ENCODE results near the gene PHF21A. TPM values are rescaled to one million over a fixed set of nuclear protein-coding genes. Genes with fewer than 3 reads are reported as not detected.
A peak's percentile ranks its signal among the peaks of the same experiment; 100 is the strongest.

PHF21A gene
- total RNA-seq, 1 donor from 2014 or later, result 69.3 TPM

DNA sequence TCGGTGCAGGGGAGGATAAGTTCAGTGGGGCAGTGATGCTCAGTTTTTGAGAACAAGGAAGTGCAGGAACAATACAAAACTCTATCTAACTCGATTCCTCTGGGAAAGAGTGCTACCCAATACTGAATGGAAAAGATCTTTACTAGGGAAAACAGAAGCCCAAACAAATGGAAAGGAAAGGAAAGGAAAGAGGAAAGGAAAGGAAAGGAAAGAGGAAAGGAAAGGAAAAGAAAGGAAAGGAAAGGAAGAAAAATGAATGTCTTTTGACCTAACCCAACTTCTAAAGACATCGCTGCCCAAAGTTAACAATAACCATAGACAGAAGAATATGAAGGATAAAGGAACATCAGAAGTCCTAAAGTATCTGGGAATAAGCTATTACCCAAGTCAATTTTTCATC lies 41.6 kb downstream of the PHF21A start:
- H3K4me3 Mint-ChIP-seq (ENCODE audit: unreplicated experiment), result no peak overlapping the region
- H3K27ac Mint-ChIP-seq (ENCODE audit: unreplicated experiment), result no peak overlapping the region
- H3K36me3 Mint-ChIP-seq (ENCODE audit: low read depth, unreplicated experiment), result peaks cover 7% of the 10 kb centered on the region
- H3K27me3 ChIP-seq (ENCODE audit: insufficient read depth, low read length), result no peaks in the 10 kb centered on the region
- no peak overlapping the region for H3K27ac ChIP-seq (ENCODE audit: low read depth, low read length)
- FAIRE-seq (no peak), DNase-seq (ENCODE audit: low read depth) (no peak)
- H3K4me1 ChIP-seq (ENCODE audit: insufficient read depth, low read length), result peaks cover 4% of the 10 kb centered on the region
- TF ChIP-seq, protein P1, sequence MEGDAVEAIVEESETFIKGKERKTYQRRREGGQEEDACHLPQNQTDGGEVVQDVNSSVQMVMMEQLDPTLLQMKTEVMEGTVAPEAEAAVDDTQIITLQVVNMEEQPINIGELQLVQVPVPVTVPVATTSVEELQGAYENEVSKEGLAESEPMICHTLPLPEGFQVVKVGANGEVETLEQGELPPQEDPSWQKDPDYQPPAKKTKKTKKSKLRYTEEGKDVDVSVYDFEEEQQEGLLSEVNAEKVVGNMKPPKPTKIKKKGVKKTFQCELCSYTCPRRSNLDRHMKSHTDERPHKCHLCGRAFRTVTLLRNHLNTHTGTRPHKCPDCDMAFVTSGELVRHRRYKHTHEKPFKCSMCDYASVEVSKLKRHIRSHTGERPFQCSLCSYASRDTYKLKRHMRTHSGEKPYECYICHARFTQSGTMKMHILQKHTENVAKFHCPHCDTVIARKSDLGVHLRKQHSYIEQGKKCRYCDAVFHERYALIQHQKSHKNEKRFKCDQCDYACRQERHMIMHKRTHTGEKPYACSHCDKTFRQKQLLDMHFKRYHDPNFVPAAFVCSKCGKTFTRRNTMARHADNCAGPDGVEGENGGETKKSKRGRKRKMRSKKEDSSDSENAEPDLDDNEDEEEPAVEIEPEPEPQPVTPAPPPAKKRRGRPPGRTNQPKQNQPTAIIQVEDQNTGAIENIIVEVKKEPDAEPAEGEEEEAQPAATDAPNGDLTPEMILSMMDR (IDR thresholded peaks at IDR 0.05; ENCODE audit: insufficient read depth, low read depth, low read length), result no peak
- TF ChIP-seq EZH2 (IDR thresholded peaks at IDR 0.05; ENCODE audit: insufficient read depth, low read length), result no peak
- H3K79me2 ChIP-seq (ENCODE audit: insufficient read depth, low read length), result no peaks in the 10 kb centered on the region
- peaks cover 7% of the 10 kb centered on the region for H4K20me1 ChIP-seq (ENCODE audit: insufficient read depth, low read length)
- H3K9me3 ChIP-seq (ENCODE audit: insufficient read depth, low read depth, low read length), result no peaks in the 10 kb centered on the region
- peaks cover 5% of the 10 kb centered on the region for H3K4me1 Mint-ChIP-seq (ENCODE audit: low read depth, unreplicated experiment)
- no peak overlapping the region for H3K4me2 ChIP-seq (ENCODE audit: low read length)
- H3K9ac ChIP-seq (ENCODE audit: low read length), result no peak overlapping the region
- no peaks in the 10 kb centered on the region for H3K27me3 Mint-ChIP-seq (ENCODE audit: low read depth, unreplicated experiment)
- no peaks in the 10 kb centered on the region for H3K9me3 Mint-ChIP-seq (ENCODE audit: unreplicated experiment)
- peaks cover 3% of the 10 kb centered on the region for H3K36me3 ChIP-seq (ENCODE audit: insufficient read depth, low read length)
- H2AFZ ChIP-seq (ENCODE audit: low read depth, low read length), result no peak overlapping the region
- H3K4me3 ChIP-seq (ENCODE audit: insufficient read depth, low read depth, low read length), result no peak overlapping the region

DNA sequence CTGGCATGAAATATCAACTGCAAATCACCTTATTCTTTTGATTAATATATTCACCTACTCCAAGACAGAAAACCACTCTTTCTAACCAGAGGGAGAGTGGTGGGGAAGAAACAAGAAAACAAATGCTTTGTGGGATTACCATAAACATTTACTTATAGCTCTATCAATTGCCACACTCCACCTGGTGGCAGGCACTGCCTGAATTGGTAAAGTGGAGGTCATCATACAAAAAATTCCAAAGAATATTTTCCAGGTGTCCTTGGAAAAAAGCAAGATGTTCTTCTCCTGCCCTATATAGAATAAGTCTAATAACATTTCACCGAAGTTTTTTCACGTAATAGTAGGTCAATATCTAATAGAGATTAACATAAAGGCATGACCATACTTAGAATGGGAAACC lies 45.3 kb downstream of the PHF21A start:
- no peak for FAIRE-seq
- Histone ChIP-seq H2AFZ (ENCODE audit: low read depth, low read length) (no peak overlapping the region), H4K20me1 (ENCODE audit: insufficient read depth, low read length) (peaks cover 14% of the 10 kb centered on the region), H3K9ac (ENCODE audit: low read length) (no peak overlapping the region), H3K36me3 (ENCODE audit: insufficient read depth, low read length) (peaks cover 3% of the 10 kb centered on the region), H3K9me3 (ENCODE audit: insufficient read depth, low read depth, low read length) (no peaks in the 10 kb centered on the region), H3K4me2 (ENCODE audit: low read length) (no peak overlapping the region), H3K79me2 (ENCODE audit: insufficient read depth, low read length) (no peaks in the 10 kb centered on the region), H3K4me3 (ENCODE audit: insufficient read depth, low read depth, low read length) (no peak overlapping the region), H3K27ac (ENCODE audit: low read depth, low read length) (no peak overlapping the region), H3K27me3 (ENCODE audit: insufficient read depth, low read length) (no peaks in the 10 kb centered on the region), H3K4me1 (ENCODE audit: insufficient read depth, low read length) (peaks cover 4% of the 10 kb centered on the region)
- Mint-ChIP-seq H3K4me3 (ENCODE audit: unreplicated experiment) (no peak overlapping the region), H3K36me3 (ENCODE audit: low read depth, unreplicated experiment) (peaks cover 11% of the 10 kb centered on the region), H3K9me3 (ENCODE audit: unreplicated experiment) (peaks cover 2% of the 10 kb centered on the region), H3K27ac (ENCODE audit: unreplicated experiment) (no peak overlapping the region), H3K27me3 (ENCODE audit: low read depth, unreplicated experiment) (no peaks in the 10 kb centered on the region), H3K4me1 (ENCODE audit: low read depth, unreplicated experiment) (peaks cover 10% of the 10 kb centered on the region)
- TF ChIP-seq EZH2 (IDR thresholded peaks at IDR 0.05; ENCODE audit: insufficient read depth, low read length), result no peak
- TF ChIP-seq, protein P1 (IDR thresholded peaks at IDR 0.05; ENCODE audit: insufficient read depth, low read depth, low read length), result no peak
- no peak for DNase-seq (ENCODE audit: low read depth)

DNA sequence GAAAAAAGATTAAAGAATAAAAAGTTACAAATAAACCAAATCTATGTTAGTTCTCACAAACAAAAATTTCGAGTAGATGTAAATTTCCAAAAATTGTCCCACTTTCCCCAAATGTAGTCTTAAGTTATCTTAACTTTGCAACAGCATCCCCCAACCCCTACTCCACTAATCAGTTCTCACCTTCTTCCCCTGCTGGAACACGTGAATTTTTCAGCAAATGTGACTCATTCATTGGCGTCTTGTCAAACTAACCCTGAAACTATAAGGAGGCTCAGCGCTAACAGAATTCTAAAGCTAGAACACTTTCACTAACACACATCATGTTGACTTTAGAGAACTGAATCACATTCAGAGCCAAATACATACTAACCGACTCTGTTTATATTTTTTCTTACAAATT lies 46.1 kb downstream of the PHF21A start:
- Mint-ChIP-seq H3K4me1 (ENCODE audit: low read depth, unreplicated experiment) (peaks cover 10% of the 10 kb centered on the region), H3K27me3 (ENCODE audit: low read depth, unreplicated experiment) (no peaks in the 10 kb centered on the region), H3K36me3 (ENCODE audit: low read depth, unreplicated experiment) (peaks cover 11% of the 10 kb centered on the region), H3K9me3 (ENCODE audit: unreplicated experiment) (peaks cover 2% of the 10 kb centered on the region), H3K27ac (ENCODE audit: unreplicated experiment) (no peak overlapping the region), H3K4me3 (ENCODE audit: unreplicated experiment) (no peak overlapping the region)
- Histone ChIP-seq H3K36me3 (ENCODE audit: insufficient read depth, low read length) (peaks cover 3% of the 10 kb centered on the region), H3K27me3 (ENCODE audit: insufficient read depth, low read length) (no peaks in the 10 kb centered on the region), H3K9me3 (ENCODE audit: insufficient read depth, low read depth, low read length) (no peaks in the 10 kb centered on the region), H3K9ac (ENCODE audit: low read length) (peak overlapping the region; percentile 24), H2AFZ (ENCODE audit: low read depth, low read length) (no peak overlapping the region), H3K4me2 (ENCODE audit: low read length) (peak overlapping the region; percentile 56), H4K20me1 (ENCODE audit: insufficient read depth, low read length) (peaks cover 14% of the 10 kb centered on the region), H3K4me1 (ENCODE audit: insufficient read depth, low read length) (peaks cover 4% of the 10 kb centered on the region), H3K27ac (ENCODE audit: low read depth, low read length) (no peak overlapping the region), H3K4me3 (ENCODE audit: insufficient read depth, low read depth, low read length) (no peak overlapping the region), H3K79me2 (ENCODE audit: insufficient read depth, low read length) (no peaks in the 10 kb centered on the region)
- peak; percentile 68 for DNase-seq (ENCODE audit: low read depth)
- TF ChIP-seq EZH2 (IDR thresholded peaks at IDR 0.05; ENCODE audit: insufficient read depth, low read length), result no peak
- no peak for FAIRE-seq

All from astrocyte (in vitro differentiated cells and primary cell).